Tibial nerve (tissue), 4 donors: ENCODE results near the gene C12orf50.

Experiments used
- CTCF ChIP-seq, 5 experiments: fragments of 200-600 bp in 3 of 5; fragments of 450-650 bp in 2 of 5; sonication (generic) in 3 of 5; IDR thresholded peaks; one replicate each; pipeline ENCODE4 v1.5.1; 2016 to 2019; ENCODE audit warnings: antibody characterized with exemption in 5 of 5, mild to moderate bottlenecking in 3 of 5, moderate library complexity in 2 of 5
- EP300 ChIP-seq, 2 donors: sonication (generic); formaldehyde crosslinking; IDR thresholded peaks; one replicate each; pipeline ENCODE4 v1.6.1; 2017; ENCODE audit warnings: antibody characterized with exemption in 2 of 2, mild to moderate bottlenecking in 1 of 2
- POLR2A ChIP-seq, 2 donors: fragments of 450-650 bp; IDR thresholded peaks; one replicate each; pipeline ENCODE4 v1.6.1; 2017; ENCODE audit warnings: antibody characterized with exemption in 2 of 2, mild to moderate bottlenecking in 2 of 2, moderate library complexity in 2 of 2

DNA sequence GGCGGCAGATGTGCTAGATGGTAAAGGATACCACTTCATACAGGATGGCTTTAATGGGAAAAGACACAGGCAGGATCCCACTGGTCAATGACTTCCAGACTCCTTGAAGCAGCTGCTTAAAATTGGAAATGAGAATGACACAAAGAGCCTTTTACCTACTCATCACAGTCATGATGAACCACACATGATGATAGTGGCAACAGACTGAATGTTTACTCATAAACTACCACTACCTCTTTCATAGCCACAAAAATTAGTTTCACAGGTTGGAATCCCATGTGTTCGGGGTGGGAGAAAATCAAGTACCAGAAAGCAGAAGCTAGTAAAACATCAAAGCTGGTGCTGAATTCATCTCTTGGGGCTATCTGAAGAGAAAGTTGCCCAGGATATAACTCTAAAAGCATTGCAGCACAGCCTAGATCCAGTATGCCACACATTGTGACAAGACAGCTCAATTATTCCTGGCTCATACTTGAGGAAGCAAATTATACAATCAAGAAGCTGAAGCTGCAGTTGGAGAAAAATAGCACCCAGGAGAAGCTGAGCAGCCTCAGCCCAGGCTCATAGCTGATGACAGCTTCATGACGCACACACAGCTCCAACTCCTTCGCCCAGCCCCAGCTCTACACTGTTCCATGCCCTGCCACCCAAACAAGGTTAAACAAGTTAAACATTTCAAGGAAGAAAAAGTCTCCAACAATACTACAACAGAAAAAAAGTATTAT lies 29.0 kb upstream of the C12orf50 start:
- TF ChIP-seq CTCF (IDR thresholded peaks at IDR 0.05) (no peak), POLR2A (IDR thresholded peaks at IDR 0.05) (no peak), EP300 (IDR thresholded peaks at IDR 0.05) (no peak)
